Stimulated activated CD4-positive, alpha-beta T cell treated with anti-CD3 and anti-CD28 coated beads, Interleukin-4, amount 100 ng/mL, for 1 hour (primary cell): ENCODE results near the gene BMP10.

Experiments
- DNase-seq: peaks from one replicate; pipeline ENCODE4 v3.0.0-alpha.2; 2020

The BMP10 gene

DNA sequence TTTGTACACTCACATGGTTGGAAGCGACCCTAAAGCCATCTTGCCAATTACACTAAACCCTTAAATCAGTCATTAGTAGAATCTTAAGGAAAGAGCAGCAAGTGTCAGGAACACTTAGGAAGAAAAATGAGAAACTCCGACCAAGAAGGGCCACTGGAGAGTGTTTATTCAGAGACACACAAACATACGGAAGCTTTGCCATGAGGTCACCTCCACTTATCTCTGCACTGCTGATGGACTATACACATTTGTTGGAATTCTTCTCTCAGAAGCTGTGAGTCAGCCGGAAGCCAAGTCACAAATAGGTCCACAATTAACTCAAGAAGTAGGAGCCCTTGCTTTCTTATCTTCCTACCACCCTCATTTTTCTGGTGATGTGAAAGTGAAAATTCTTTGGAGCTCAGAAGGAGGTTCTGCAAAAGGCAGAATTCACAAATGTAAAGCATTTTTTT lies 21.6 kb downstream of the BMP10 start:
- DNase-seq: no peak

DNA sequence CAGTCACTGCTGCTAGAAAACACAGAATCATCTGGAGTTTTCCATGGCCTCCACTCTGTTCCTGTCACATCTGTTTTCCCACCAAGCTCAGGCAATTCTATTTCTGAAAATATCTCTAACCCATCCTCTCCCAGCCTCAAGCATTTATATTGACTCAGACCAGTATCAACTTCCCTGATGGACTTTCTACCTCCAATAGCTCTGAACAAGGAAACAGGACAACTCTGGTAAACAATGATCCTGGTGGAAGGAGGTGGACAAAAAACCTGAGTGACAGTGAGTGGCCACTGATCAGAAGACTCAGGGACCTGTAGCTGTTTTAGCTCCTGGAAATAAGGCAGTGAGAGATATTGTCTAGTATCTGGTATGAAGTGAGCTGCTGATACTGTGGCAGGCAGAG lies 23.4 kb downstream of the BMP10 start:
- no peak for DNase-seq

DNA sequence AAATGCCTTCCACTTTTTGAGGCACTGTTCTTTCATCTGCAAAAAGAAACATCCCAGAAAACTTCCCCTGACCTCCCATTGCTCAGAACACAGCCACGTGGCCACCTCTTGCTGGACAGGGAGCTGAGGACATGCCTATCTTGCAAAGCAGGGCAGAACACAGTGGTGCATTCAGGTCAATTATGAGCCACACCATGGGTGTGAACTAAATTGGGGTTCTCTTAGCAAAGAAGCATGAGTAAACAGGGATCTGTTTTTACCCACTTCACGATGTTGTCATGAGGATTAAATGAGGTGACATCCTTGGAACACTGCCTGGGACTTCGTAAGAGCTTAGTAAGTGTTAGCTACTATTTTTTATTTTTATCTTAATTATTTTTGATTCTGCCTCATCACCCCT lies 25.1 kb downstream of the BMP10 start:
- no peak for DNase-seq

DNA sequence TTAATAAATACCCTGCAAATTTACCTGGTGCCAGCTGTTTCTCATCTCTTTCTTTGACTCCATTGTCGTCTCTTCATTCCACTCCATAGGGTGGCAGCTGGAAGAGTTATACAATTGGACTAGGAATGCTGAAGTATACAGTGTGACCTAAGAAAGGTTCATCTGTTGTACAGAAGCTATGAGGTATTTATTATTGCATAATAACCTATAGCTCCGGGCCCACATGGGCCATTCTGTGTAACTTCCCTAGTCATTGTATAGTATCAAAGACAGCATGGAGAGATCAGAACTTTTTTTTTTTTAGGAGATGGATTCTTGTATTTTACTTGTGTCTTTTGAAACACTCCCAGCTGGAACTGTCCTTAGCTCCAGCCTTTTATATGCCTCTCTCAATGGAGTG lies 26.2 kb downstream of the BMP10 start:
- no peak for DNase-seq

DNA sequence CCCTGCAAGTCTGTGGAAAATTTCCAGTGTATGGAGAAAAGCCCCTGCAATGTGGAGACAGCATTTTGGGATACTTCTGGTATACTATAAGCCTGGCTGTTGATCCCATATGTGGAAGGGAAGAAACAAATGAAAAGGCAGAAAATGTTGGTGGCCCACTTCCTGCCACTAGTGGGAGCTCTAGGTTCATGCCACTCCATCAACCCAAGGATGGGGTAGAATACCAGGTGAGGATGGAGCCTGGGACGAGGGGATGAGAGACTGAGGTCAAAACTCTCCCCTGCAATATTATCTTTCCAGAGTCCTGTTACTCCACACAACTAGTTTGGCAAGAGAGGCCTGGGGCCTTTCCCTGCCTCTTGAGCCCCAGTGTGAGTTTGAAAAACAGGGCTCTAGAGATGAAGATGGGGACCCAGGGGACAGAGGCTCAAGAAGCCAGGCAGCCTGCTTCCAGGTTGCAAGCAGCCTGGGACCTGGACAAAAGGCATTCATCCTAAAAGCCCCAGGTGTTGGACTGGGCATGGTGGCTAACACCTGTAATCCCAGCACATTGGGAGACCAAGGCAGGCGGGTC lies 31.9 kb downstream of the BMP10 start:
- peak; percentile 15 for DNase-seq

DNA sequence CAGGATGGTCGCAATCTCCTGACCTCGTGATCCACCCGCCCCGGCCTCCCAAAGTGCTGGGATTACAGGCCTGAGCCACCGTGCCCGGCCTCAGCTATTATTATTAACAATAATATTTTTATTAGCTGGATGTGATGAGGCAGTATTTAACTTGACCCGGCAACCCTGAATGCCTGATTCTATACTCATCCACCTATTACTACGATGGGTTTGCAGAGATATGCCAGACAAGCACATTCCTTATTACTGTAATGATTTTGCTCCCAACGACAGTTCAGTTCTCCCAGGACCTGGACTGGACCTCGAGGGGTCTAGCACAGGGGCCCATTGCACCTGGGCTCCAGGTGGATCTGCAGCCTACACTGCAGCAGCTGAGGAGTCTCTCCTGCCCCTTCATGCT lies 32.6 kb downstream of the BMP10 start:
- DNase-seq: no peak

DNA sequence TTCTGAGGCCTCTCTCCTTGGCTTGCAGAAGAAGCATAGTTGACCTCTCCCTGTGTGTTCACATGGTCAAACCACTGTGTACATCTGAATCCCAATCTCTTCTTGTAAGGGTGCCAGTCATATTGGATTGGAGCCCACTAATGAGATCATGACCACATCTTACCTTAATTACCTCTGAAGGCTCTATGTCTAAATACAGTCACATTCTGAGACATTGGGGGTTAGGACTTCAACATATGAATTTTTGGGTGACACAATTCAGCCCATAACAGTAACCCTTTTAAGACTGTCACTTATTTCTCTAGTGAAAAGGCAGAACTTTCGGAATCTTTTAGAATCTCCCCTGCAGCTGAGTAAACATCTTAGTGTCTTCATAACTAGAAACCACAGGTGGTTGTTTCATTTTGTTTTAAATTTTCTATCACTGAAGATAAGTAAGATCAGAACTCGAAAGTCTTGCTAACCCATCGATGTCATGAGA lies 33.3 kb downstream of the BMP10 start:
- no peak for DNase-seq

DNA sequence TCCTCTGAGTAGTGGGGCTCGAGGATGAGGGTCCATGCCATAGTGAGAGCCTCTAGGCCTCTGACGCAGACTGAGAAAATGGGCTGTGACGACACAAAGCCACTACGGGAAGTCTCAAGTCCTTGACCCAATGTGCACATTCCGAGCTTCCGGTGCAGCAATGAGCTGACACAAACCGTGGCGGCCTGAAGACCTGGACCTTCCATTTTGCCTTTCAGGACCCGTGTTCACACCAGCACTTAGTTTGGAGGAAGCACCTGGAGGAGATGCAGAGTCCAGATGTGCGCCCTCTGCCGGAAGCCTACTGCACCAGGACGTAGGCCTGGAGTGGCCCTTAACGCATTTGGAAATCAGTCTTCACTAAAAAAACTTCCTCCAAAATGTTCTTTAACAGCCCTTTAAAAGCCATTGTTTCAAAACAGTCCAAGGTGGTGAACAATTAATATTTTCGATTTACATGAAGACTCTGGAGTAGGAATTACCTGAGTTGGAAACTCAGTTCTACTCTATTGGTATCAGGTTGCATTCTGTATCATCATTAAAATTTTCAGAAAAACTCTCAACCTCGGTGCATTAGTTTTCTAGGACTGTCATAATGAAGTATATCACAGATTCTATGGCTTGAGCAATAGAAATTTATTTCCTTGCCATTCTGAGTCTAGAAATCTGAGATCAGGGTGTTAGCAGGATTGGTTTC lies 33.9 kb downstream of the BMP10 start:
- peak; percentile 73 for DNase-seq

DNA sequence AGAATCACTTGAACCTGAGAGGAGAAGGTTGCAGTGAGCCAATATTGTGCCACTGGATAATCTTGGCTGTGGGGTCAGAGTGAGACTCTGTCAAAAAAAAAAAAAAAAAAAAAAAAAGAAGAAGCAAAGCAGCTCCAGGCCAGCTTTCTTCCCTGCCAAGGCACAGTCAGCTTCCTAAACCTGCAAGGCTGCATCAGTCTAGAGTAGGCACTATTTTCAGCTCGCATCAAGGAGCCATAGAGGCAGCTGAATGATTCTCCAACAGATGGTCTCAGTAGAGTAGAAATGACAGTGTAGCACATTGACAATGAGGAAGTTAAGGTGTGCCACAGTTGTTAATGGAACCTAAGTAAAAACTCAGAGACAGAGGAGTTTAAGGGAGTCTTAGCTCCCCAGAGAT lies 35.6 kb downstream of the BMP10 start:
- DNase-seq: no peak

DNA sequence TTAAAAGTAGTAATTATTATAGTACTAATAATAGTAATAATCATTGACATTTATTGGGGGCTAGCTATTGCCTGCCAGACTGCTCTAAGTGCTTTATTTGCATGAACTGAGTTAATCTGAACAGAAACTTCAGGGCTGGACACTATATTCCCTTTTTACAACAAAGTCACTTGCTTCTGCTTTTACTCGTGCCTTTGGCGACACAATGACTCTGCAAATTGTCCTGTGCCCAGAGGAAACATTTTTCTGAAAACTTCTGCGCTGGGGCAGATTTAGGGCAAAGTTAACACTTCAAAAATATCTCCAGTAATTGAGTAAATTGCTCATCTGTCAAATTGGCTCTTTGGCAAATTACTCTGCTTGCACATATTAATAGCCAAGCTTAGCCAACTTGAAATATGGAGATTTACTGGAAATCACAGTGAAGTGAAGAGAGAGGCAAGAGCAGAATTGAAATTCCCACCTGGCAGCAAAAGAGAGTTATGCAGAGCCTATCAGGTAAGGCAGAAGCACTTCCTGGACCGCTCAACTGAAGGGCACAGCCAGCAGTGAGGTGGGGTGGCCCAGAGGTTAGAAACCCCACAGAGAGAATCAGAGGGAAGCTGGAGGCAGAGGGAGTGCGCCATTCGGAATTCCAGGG lies 36.3 kb downstream of the BMP10 start:
- no peak for DNase-seq

DNA sequence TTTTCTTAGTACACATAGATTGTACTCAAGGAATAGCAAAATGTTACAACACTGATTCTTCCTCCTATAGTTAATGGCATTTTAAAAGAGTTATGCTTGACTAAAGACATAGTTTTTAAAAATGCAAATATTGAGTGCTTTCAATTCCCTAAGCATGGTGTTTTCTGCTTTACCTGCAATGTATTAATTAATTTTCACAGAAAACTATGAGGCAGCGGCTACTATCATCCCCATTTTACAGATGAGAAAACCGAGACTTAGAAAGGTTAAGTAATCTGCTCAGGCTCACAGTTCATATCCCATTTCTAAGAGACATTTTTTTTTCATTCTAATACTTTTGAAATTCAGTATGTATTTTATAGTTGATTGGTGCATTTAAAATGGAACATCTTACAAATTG lies 38.0 kb downstream of the BMP10 start:
- no peak for DNase-seq

DNA sequence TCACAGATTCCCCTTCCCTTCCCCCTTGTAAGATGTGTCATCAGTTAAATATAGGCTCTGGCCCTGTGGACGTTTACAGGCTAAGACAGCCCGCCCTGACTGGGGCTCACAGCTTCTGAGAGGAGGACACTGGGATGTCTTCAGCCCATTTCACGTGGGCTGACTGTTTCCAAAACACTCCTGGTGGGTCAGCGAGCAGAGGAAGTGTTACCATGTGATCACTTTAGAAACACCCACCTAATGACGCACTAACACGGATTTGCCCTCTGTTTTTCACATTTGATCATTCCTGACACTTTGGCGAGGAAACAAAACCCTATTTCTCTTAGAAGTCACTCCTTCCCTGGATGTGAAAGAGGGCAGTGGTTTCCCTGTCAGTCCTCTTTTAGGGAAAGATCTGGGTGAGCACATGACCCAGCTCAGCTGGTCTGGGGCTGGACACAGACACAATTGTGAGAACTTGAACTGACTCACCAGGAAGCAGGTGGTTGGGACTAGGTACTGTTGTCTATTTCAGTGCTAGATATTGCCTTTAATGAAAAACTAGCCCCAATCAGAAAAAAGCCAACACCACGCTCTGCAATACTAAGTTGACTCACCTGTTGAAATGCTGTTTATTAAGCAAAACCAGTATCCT lies 38.8 kb downstream of the BMP10 start:
- DNase-seq: peak; percentile 24

DNA sequence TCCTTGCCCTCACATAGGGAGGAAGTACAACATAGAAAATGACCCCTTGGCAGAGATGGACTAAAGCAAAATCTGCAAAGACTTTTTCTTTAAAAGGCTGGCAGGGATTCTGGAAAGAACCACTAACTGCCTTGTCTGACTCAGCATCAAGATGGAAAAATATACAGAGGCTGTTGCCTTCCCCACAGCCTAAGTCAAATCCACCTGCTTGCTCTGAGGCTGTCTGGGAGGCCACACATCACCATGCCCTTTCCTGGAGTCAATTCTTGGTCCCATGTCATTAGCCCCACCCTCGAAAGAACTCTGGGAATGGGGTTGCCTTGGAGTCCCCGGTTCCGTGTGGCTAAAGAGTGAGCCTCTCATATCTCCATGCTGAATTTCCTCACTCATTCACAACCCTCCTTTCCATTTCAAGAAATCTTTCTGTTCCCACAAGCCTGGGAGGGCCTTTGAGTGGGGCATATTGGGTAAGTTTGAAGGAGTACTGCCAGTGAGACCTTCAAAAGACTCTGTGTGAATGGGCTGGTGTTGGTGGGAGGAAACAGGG lies 39.4 kb downstream of the BMP10 start:
- no peak for DNase-seq

DNA sequence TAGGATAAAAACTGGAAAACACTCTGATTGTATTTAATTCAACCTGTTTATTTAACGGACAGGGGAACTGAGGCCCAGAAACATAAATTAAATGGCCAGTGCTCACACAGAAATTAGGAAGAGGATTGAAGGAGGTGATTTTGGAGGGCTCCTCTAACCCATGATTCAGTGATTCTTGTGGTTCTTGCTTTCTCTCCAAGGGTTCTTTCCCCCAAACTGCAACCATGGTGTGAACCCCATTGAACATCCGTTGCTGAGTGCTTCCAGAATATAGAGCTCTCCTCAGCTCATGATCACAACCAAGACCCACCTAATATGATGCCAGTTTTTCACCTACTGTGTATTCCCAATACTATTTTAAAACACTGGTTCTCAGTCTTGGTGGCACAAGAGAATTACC lies 41.4 kb downstream of the BMP10 start:
- DNase-seq: no peak

DNA sequence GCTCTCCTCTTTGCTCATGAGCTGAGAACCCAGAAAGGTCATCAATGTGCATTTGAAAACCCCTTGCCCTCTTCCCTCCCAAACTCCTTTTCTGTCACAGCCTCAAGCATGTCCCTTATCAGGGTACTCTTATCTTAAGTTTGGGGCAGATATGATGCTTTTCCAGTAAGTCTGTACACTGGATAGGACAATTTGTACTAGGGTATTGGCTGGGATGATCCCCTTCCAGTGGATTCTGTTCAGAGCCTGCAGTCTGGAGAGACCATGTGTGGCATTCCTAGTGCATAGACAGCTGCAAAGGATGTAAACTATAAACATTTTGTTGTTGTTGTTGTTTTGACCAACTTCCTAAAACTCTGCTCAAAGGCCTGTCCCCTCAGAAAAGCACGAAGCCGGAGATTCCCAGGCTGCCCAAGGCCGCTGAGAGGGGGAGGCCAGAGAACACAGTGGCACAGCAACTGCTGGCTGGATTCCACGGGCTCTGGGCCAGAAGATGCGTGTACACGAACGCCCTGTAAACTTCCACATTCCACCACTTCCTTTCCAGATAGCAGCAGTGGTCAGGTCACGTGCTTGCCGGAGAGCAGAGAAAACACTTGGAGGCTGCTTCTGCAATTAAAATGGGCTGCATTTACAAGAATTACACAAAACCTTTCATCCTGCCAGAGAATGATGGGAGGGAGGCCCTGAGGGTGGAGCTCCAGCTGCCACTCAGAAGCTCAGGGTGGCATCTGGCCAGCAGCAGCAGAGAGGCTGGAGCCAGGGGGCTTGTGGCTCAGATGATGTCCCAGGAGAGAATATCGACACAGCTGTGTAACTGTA lies 42.1 kb downstream of the BMP10 start:
- DNase-seq: peak; percentile 42

DNA sequence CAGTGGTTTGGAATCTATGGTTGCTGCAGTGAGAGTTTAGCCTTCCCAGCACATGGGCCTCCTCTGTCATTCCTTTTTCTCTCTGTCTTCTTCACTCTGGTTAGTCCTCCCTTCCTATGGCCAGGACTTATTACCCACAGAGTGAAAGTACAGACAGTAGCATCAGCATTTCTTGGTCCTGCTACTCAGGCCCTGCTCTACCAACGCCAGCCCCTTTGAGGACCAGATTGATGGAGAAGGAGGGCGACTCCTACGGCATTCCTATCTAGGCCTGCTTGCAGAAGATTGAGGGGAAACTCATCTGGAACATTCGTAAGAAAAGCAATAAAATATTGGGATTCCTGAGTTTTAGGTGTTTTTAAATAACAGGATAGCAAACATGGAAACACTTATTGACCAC lies 43.5 kb downstream of the BMP10 start:
- DNase-seq: no peak

DNA sequence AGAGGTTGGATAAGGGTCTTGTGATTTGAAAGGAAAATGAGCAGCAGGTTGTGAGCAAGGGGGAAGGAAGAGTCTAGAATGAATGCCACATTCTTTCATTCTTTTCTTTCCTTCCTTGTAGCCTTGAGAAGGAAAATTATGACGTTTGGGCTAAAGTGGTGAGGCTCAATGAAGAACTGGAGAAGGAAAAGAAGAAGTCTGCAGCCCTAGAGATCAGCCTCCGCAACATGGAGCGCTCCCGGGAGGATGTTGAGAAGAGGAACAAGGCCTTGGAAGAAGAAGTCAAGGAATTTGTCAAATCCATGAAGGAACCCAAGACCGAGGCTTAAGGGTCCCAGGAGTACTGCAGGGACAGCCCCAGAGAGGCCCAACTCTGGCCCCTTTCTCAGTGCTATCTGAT lies 45.3 kb downstream of the BMP10 start:
- no peak for DNase-seq

DNA sequence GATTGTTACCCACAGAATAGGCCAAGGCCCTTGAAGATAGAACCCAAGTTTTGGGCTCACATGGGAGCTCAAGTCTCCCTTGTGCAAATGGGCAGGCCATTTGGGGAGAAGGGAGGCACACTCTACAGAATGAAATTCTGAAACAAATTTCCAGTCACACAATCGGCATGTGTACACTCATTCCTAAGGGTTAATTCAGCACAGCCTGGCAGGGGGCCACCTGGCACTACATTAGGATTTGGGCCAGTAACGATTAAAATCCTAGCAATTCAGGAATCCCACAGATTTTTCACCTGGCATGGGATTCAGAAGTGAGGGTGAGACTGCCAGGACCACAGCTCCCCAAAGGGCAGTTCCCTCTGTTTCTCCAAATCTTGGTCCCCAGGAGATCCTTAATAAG lies 46.4 kb downstream of the BMP10 start:
- DNase-seq: no peak

DNA sequence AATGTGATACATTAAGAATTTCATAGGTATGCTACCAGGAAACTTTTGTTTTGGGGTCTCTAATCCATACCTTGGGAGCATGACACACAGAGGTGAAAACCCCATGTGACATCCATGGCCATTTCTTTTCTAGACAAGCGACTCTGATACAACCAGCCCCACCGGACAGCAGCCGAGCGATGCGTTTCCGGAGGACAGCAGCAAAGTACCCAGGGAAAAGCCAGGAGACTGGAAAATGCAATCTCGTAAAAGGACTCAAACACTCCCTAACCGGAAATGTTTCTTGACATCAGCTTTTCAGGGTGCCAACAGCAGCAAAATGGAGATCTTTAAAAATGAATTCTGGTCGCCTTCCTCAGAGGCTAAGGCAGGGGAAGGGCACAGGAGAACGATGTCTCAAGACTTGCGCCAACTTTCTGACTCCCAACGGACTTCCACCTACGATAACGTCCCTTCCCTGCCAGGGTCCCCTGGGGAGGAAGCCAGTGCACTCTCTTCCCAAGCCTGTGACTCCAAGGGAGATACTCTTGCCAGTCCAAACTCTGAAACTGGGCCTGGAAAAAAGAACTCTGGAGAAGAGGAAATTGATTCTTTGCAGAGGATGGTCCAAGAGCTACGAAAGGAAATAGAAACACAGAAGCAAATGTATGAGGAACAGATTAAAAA lies 48.9 kb downstream of the BMP10 start:
- no peak for DNase-seq

DNA sequence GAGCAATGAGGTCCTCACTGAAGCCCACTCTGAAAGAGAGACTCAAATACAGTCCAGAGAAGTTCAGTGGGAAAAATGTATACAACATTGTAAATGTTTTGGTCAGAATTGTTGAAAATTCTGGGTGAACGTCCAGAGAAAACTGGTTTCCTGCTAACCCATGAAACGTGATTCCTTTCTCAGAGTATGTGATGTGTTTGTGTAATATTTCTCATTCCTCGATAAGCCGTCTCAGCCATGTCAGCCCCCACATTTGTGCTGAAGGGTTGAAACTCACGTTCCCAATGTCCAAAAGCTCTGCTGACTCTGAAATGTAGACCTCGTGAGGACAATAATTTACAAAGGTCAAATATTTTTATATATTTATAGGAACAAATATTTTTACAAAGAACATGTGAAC lies 51.6 kb downstream of the BMP10 start:
- no peak for DNase-seq

DNA sequence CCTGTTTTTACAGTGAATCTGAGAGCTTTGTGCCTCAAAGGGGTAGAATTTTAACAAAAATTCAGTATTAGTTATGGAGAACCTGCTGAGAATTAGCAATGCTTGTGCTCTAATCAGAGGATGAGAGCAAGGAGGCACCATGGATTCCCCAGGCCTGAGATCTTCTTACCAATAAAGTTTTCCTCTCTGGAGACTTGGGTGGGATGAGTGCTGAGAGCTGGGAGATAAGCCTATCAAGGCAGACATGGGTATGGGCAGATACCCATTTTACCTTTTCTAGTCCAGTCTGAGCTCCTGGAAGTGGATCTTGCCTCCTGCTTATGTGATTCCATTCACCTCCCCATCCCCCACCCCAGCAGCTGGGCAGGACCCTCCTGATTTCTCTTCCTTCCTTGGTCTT lies 53.9 kb downstream of the BMP10 start:
- no peak for DNase-seq
